Measurements from ENCODE around the gene SETD6. TPM values are rescaled to one million over a fixed set of nuclear protein-coding genes. Genes with fewer than 3 reads are reported as not detected.

The SETD6 gene
- total and polyA plus RNA-seq, 4 donors: 10.6 to 21.5 (median 15.6) TPM

- H3K4me1 ChIP-seq (ENCODE audit: control insufficient read depth in 5 of 5, insufficient read depth in 5 of 5, low read length in 5 of 5): peaks cover 0 to 16% (median 0%) of the 10 kb centered on the region in 5 donors
- H3K36me3 ChIP-seq (ENCODE audit: control insufficient read depth in 4 of 4, insufficient read depth in 4 of 4, low read length in 4 of 4): peaks cover 43 to 77% (median 53%) of the 10 kb centered on the region in 4 donors
- H3K4me3 ChIP-seq: no peak overlapping the region
- no peak for ATAC-seq (ENCODE audit: insufficient read depth, low FRiP score)
- H3K27ac ChIP-seq (ENCODE audit: low read depth in 1 of 2, low read length in 1 of 2): peak overlapping the region in 1 of 2 donors; percentile 73
- no peak for TF ChIP-seq CTCF (IDR thresholded peaks at IDR 0.05; ENCODE audit: control extremely low read depth, extremely low read depth)
- WGBS, 2 donors: 96% methylated on average over 14 of the region's 14 CpGs
- H3K9ac ChIP-seq (ENCODE audit: insufficient read depth in 1 of 2, low read length in 2 of 2): no peak overlapping the region
- no peak for DNase-seq
- no peaks in the 10 kb centered on the region for H3K9me3 ChIP-seq (ENCODE audit: control insufficient read depth in 4 of 4, insufficient read depth in 3 of 4, low read length in 3 of 4)
- no peaks in the 10 kb centered on the region for H3K27me3 ChIP-seq (ENCODE audit: control insufficient read depth in 3 of 3, insufficient read depth in 3 of 3, low read length in 2 of 3)
Measured at GRCh38 chr16:58533751-58534470, 18.6 kb downstream of the SETD6 start.

- no peak for DNase-seq
- H3K4me1 ChIP-seq (ENCODE audit: control insufficient read depth in 5 of 5, insufficient read depth in 5 of 5, low read length in 5 of 5): peaks cover 0 to 16% (median 0%) of the 10 kb centered on the region in 5 donors
- no peaks in the 10 kb centered on the region for H3K27me3 ChIP-seq (ENCODE audit: control insufficient read depth in 3 of 3, insufficient read depth in 3 of 3, low read length in 2 of 3)
- no peak for ATAC-seq (ENCODE audit: insufficient read depth, low FRiP score)
- H3K9me3 ChIP-seq (ENCODE audit: control insufficient read depth in 4 of 4, insufficient read depth in 3 of 4, low read length in 3 of 4): no peaks in the 10 kb centered on the region
- no peak overlapping the region for H3K4me3 ChIP-seq
- H3K9ac ChIP-seq (ENCODE audit: insufficient read depth in 1 of 2, low read length in 2 of 2): no peak overlapping the region
- 85 to 93% methylated on average over 3 of the region's 3 CpGs for WGBS, 2 donors
- TF ChIP-seq CTCF (IDR thresholded peaks at IDR 0.05; ENCODE audit: control extremely low read depth, extremely low read depth): no peak
- H3K27ac ChIP-seq (ENCODE audit: low read depth in 1 of 2, low read length in 1 of 2): peak overlapping the region in 1 of 2 donors; percentile 9
- peaks cover 51 to 79% (median 61%) of the 10 kb centered on the region in 4 donors for H3K36me3 ChIP-seq (ENCODE audit: control insufficient read depth in 4 of 4, insufficient read depth in 4 of 4, low read length in 4 of 4)
Measured at GRCh38 chr16:58535100-58535499, 19.8 kb downstream of the SETD6 start.

- H3K9me3 ChIP-seq (ENCODE audit: control insufficient read depth in 4 of 4, insufficient read depth in 3 of 4, low read length in 3 of 4): no peaks in the 10 kb centered on the region
- peaks cover 49 to 74% (median 64%) of the 10 kb centered on the region in 4 donors for H3K36me3 ChIP-seq (ENCODE audit: control insufficient read depth in 4 of 4, insufficient read depth in 4 of 4, low read length in 4 of 4)
- WGBS, 2 donors: 83 to 93% methylated on average over 5 of the region's 5 CpGs
Measured at GRCh38 chr16:58536278-58536677, 21.0 kb downstream of the SETD6 start.

More at GRCh38 chr16:58536278-58536677, 21.0 kb downstream of the SETD6 start:
- Histone ChIP-seq H3K27ac (ENCODE audit: low read depth in 1 of 2, low read length in 1 of 2) (no peak overlapping the region), H3K4me3 (no peak overlapping the region), H3K9ac (ENCODE audit: insufficient read depth in 1 of 2, low read length in 2 of 2) (no peak overlapping the region), H3K4me1 (ENCODE audit: control insufficient read depth in 5 of 5, insufficient read depth in 5 of 5, low read length in 5 of 5) (peaks cover 0 to 16% (median 0%) of the 10 kb centered on the region in 5 donors), H3K27me3 (ENCODE audit: control insufficient read depth in 3 of 3, insufficient read depth in 3 of 3, low read length in 2 of 3) (no peaks in the 10 kb centered on the region)
- TF ChIP-seq CTCF (IDR thresholded peaks at IDR 0.05; ENCODE audit: control extremely low read depth, extremely low read depth): no peak
- DNase-seq: no peak
- no peak for ATAC-seq (ENCODE audit: insufficient read depth, low FRiP score)

All from lung (tissue), 12 donors.